MM.1S (cell line): ENCODE results near the gene UBLCP1.

Source experiments
- DNase-seq: peaks from one replicate; pipeline ENCODE4 v3.0.0-alpha.2; 2015
- H2AFZ ChIP-seq: fragments of 300-600 bp; sonication (generic); 2 replicates; pipeline ENCODE4 v1.6.0; 2016; ENCODE audit warnings: antibody characterized with exemption, low read length
- H3F3A ChIP-seq: fragments of 300-600 bp; sonication (generic); 2 replicates; pipeline ENCODE4 v1.6.1; 2016; ENCODE audit warnings: mild to moderate bottlenecking, antibody characterized with exemption, low read length, moderate library complexity, mixed read lengths; ENCODE audit not compliant: insufficient read depth
- H3K27ac ChIP-seq: fragments of 300-600 bp; sonication (generic); 2 replicates; pipeline ENCODE4 v1.5.1; 2016; ENCODE audit warnings: mild to moderate bottlenecking, low read length
- H3K27me3 ChIP-seq: fragments of 300-600 bp; sonication (generic); replicated peaks from 2 replicates; pipeline ENCODE4 v1.6.0; 2016; ENCODE audit warnings: low read length; ENCODE audit not compliant: insufficient read depth
- H3K36me3 ChIP-seq: fragments of 300-600 bp; sonication (generic); replicated peaks from 2 replicates; pipeline ENCODE4 v1.6.1; 2016; ENCODE audit warnings: mild to moderate bottlenecking, low read length, mixed read lengths; ENCODE audit not compliant: insufficient read depth
- H3K4me1 ChIP-seq: fragments of 300-600 bp; sonication (generic); 2 replicates; pipeline ENCODE4 v1.6.1; 2016; ENCODE audit warnings: low read length, mixed read lengths
- H3K4me2 ChIP-seq: fragments of 300-600 bp; sonication (generic); 2 replicates; pipeline ENCODE4 v1.6.0; 2016; ENCODE audit warnings: low read depth, low read length
- H3K4me3 ChIP-seq: fragments of 300-600 bp; sonication (generic); 2 replicates; pipeline ENCODE4 v1.5.1; 2016; ENCODE audit warnings: low read length, mixed read lengths
- H3K79me2 ChIP-seq: fragments of 300-600 bp; sonication (generic); 2 replicates; pipeline ENCODE4 v1.6.1; 2016; ENCODE audit warnings: mixed run types, low read length, mixed read lengths
- H3K9ac ChIP-seq: fragments of 300-600 bp; sonication (generic); 2 replicates; pipeline ENCODE4 v1.6.1; 2016; ENCODE audit warnings: low read length, mixed read lengths
- H3K9me2 ChIP-seq: fragments of 300-600 bp; sonication (generic); replicated peaks from 2 replicates; pipeline ENCODE4 v1.6.1; 2016; ENCODE audit warnings: mild to moderate bottlenecking, low read length, mixed read lengths; ENCODE audit not compliant: insufficient read depth
- H3K9me3 ChIP-seq: fragments of 300-600 bp; sonication (generic); replicated peaks from 2 replicates; pipeline ENCODE4 v1.6.1; 2016; ENCODE audit warnings: mild to moderate bottlenecking, low read length, mixed read lengths; ENCODE audit not compliant: insufficient read depth
- H4K20me1 ChIP-seq: fragments of 300-600 bp; sonication (generic); 2 replicates; pipeline ENCODE4 v1.6.1; 2016; ENCODE audit warnings: mild to moderate bottlenecking, low read length, moderate library complexity, mixed read lengths; ENCODE audit not compliant: insufficient read depth
- CTCF ChIP-seq: fragments of 300-600 bp; sonication (generic); IDR thresholded peaks from 2 replicates; pipeline ENCODE4 v1.5.1; 2016; ENCODE audit warnings: antibody characterized with exemption, low read length, mixed read lengths
- EZH2 ChIP-seq: fragments of 300-600 bp; sonication (generic); optimal IDR thresholded peaks from 2 replicates; pipeline ENCODE3; 2017; ENCODE audit warnings: low read depth, mild to moderate bottlenecking, antibody characterized with exemption, low read length, mixed read lengths
- EZH2phosphoT487 ChIP-seq: fragments of 300-600 bp; sonication (generic); IDR thresholded peaks from 2 replicates; pipeline ENCODE4 v1.6.1; 2018; ENCODE audit warnings: antibody characterized with exemption, low read length

Gene UBLCP1

GRCh38 chr5:159242656-159243055 is 20.4 kb upstream of the UBLCP1 start:
- TF ChIP-seq EZH2 (no peak), CTCF (no peak)
- H3K4me2 ChIP-seq, result no peak overlapping the region
- no peaks in the 10 kb centered on the region for H3K4me1 ChIP-seq

GRCh38 chr5:159243385-159243784 is 19.7 kb upstream of the UBLCP1 start:
- Histone ChIP-seq H3K36me3 (no peaks in the 10 kb centered on the region), H3K9me3 (no peaks in the 10 kb centered on the region), H3K79me2 (no peaks in the 10 kb centered on the region), H3K27ac (no peak overlapping the region), H2AFZ (no peak overlapping the region), H3K4me3 (no peak overlapping the region), H3K4me2 (no peak overlapping the region), H3F3A (no peaks in the 10 kb centered on the region), H3K27me3 (no peaks in the 10 kb centered on the region), H3K9me2 (no peaks in the 10 kb centered on the region), H3K4me1 (no peaks in the 10 kb centered on the region), H4K20me1 (no peaks in the 10 kb centered on the region), H3K9ac (no peak overlapping the region)
- no peak for TF ChIP-seq CTCF
- TF ChIP-seq EZH2, result no peak
- no peak for DNase-seq

More at GRCh38 chr5:159242656-159243055, 20.4 kb upstream of the UBLCP1 start:
- Histone ChIP-seq H3F3A (no peaks in the 10 kb centered on the region), H3K9me2 (no peaks in the 10 kb centered on the region), H3K9ac (no peak overlapping the region), H3K27me3 (no peaks in the 10 kb centered on the region), H3K27ac (no peak overlapping the region), H3K36me3 (no peaks in the 10 kb centered on the region), H4K20me1 (no peaks in the 10 kb centered on the region), H3K79me2 (no peaks in the 10 kb centered on the region), H3K4me3 (no peak overlapping the region), H2AFZ (no peak overlapping the region), H3K9me3 (no peaks in the 10 kb centered on the region)
- no peak for DNase-seq

GRCh38 chr5:159244163-159244562 is 18.9 kb upstream of the UBLCP1 start:
- no peak overlapping the region for H3K9ac ChIP-seq
- no peaks in the 10 kb centered on the region for H3K9me2 ChIP-seq
- H3K4me1 ChIP-seq, result no peaks in the 10 kb centered on the region
- DNase-seq, result no peak
- no peaks in the 10 kb centered on the region for H3K36me3 ChIP-seq
- no peak overlapping the region for H3K27ac ChIP-seq
- no peak overlapping the region for H2AFZ ChIP-seq
- no peaks in the 10 kb centered on the region for H3F3A ChIP-seq
- H3K4me2 ChIP-seq, result no peak overlapping the region
- H4K20me1 ChIP-seq, result no peaks in the 10 kb centered on the region
- no peaks in the 10 kb centered on the region for H3K9me3 ChIP-seq
- no peaks in the 10 kb centered on the region for H3K27me3 ChIP-seq
- no peaks in the 10 kb centered on the region for H3K79me2 ChIP-seq
- TF ChIP-seq EZH2 (no peak), EZH2phosphoT487 (no peak), CTCF (no peak)
- H3K4me3 ChIP-seq, result no peak overlapping the region

- no peak overlapping the region for H3K9ac ChIP-seq
- no peak overlapping the region for H3K4me3 ChIP-seq
- no peaks in the 10 kb centered on the region for H3F3A ChIP-seq
- H3K9me3 ChIP-seq, result no peaks in the 10 kb centered on the region
- no peak overlapping the region for H3K4me2 ChIP-seq
- no peak overlapping the region for H3K27ac ChIP-seq
- no peaks in the 10 kb centered on the region for H3K9me2 ChIP-seq
- TF ChIP-seq EZH2phosphoT487 (no peak), EZH2 (no peak), CTCF (no peak)
- no peak overlapping the region for H2AFZ ChIP-seq
- H3K36me3 ChIP-seq, result no peaks in the 10 kb centered on the region
- H3K4me1 ChIP-seq, result no peaks in the 10 kb centered on the region
- H3K79me2 ChIP-seq, result no peaks in the 10 kb centered on the region
- no peaks in the 10 kb centered on the region for H3K27me3 ChIP-seq
- DNase-seq, result no peak
- H4K20me1 ChIP-seq, result no peaks in the 10 kb centered on the region
These were observed 18.2 kb upstream of the UBLCP1 start for GRCh38 chr5:159244890-159245289.
